Progenitor cell of endocrine pancreas (in vitro differentiated cells): ENCODE data around the gene MSH6. TPM values are rescaled to one million over a fixed set of nuclear protein-coding genes. Genes with fewer than 3 reads are reported as not detected.
"Not testable (repeated sequence)": the region's sequence is repeated elsewhere in the genome, so short reads cannot be mapped to it uniquely, and the experiment has no call there.

Experiments
- DNase-seq: peaks from one replicate; pipeline ENCODE4 v3.0.0; 2021; ENCODE audit warnings: low spot score; ENCODE audit not compliant: unreplicated experiment
- H3K27ac Mint-ChIP-seq: 2 replicates; pipeline ENCODE4 v1.8.0; 2021; ENCODE audit warnings: mild to moderate bottlenecking, moderate library complexity, mixed read lengths
- H3K27me3 Mint-ChIP-seq: 2 replicates; pipeline ENCODE4 v1.8.0; 2021; ENCODE audit warnings: mixed read lengths
- H3K36me3 Mint-ChIP-seq: 2 replicates; pipeline ENCODE4 v1.8.0; 2022; ENCODE audit warnings: mixed read lengths; ENCODE audit not compliant: insufficient read depth
- H3K4me1 Mint-ChIP-seq: 2 replicates; pipeline ENCODE4 v1.8.0; 2021; ENCODE audit warnings: low read depth, mixed read lengths
- H3K4me3 Mint-ChIP-seq: 2 replicates; pipeline ENCODE4 v1.8.0; 2021; ENCODE audit warnings: low read depth, mild to moderate bottlenecking, moderate library complexity, mixed read lengths
- H3K9me3 Mint-ChIP-seq: 2 replicates; pipeline ENCODE4 v1.8.0; 2021; ENCODE audit warnings: low read depth, mixed read lengths
- total RNA-seq: library from RNA; stranded (reverse); gene quantifications from 2 replicates; pipeline ENCODE4 v1.2.1, GENCODE V29; 2021
- TF ChIP-seq, protein P1 (sequence below): fragments of 200-600 bp; sonication (generic); IDR thresholded peaks from one replicate; pipeline ENCODE4 v1.5.0; 2021; ENCODE audit warnings: antibody characterized with exemption, mild to moderate bottlenecking; ENCODE audit not compliant: unreplicated experiment

The MSH6 gene
- total RNA-seq, 1 donor from 2014 or later = 163 TPM

- TF ChIP-seq, protein P1, sequence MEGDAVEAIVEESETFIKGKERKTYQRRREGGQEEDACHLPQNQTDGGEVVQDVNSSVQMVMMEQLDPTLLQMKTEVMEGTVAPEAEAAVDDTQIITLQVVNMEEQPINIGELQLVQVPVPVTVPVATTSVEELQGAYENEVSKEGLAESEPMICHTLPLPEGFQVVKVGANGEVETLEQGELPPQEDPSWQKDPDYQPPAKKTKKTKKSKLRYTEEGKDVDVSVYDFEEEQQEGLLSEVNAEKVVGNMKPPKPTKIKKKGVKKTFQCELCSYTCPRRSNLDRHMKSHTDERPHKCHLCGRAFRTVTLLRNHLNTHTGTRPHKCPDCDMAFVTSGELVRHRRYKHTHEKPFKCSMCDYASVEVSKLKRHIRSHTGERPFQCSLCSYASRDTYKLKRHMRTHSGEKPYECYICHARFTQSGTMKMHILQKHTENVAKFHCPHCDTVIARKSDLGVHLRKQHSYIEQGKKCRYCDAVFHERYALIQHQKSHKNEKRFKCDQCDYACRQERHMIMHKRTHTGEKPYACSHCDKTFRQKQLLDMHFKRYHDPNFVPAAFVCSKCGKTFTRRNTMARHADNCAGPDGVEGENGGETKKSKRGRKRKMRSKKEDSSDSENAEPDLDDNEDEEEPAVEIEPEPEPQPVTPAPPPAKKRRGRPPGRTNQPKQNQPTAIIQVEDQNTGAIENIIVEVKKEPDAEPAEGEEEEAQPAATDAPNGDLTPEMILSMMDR = no peak
- Mint-ChIP-seq H3K27ac (no peak overlapping the region), H3K4me3 (no peak overlapping the region), H3K9me3 (no peaks in the 10 kb centered on the region), H3K27me3 (no peaks in the 10 kb centered on the region), H3K4me1 (peaks cover 11% of the 10 kb centered on the region), H3K36me3 (peaks cover 4% of the 10 kb centered on the region)
- DNase-seq = no peak
These were observed 67.3 kb downstream of the MSH6 start for GRCh38 chr2:47850198-47850597.

GRCh38 chr2:47853067-47853777, 70.3 kb downstream of the MSH6 start:
- H3K9me3 Mint-ChIP-seq, H3K36me3 Mint-ChIP-seq, H3K4me3 Mint-ChIP-seq, DNase-seq, H3K27ac Mint-ChIP-seq, H3K27me3 Mint-ChIP-seq: not testable (repeated sequence)
- peaks cover 27% of the 10 kb centered on the region for H3K4me1 Mint-ChIP-seq

Other genes starting within 250 kb of the MSH6 start
- not detected in 2 replicates for gene KCNK12, start 212.2 kb upstream of the MSH6 start, total RNA-seq
- gene FBXO11, start 123.4 kb downstream of the MSH6 start, total RNA-seq = 96.5 and 102 TPM in 2 replicates